SK-N-SH (cell line): ENCODE data around the gene USHBP1.

Experiments
- EZH2phosphoT487 ChIP-seq: fragments of 200-600 bp; sonication (generic); IDR thresholded peaks from 2 replicates; pipeline ENCODE4 v1.6.1; 2017; ENCODE audit warnings: low read depth, mixed run types, mild to moderate bottlenecking, antibody characterized with exemption, moderate library complexity, borderline replicate concordance
- FOXJ3 ChIP-seq: sonication (generic); formaldehyde crosslinking; IDR thresholded peaks from 2 replicates; pipeline ENCODE4 v1.5.1; 2020; ENCODE audit warnings: mild to moderate bottlenecking, missing genetic modification reagents
- NRF1 ChIP-seq: IDR thresholded peaks from 2 replicates; pipeline ENCODE4 v1.6.1; 2012; ENCODE audit warnings: low read depth, mild to moderate bottlenecking, low read length
- PBX3 ChIP-seq: IDR thresholded peaks from 2 replicates; pipeline ENCODE4; 2012
- POLR2AphosphoS5 ChIP-seq: IDR thresholded peaks from 2 replicates; pipeline ENCODE4 v1.6.1; 2012; ENCODE audit warnings: low read depth, low read length
- RCOR1 ChIP-seq: fragments of 150-350 bp; IDR thresholded peaks from 2 replicates; pipeline ENCODE4 v1.6.1; 2017; ENCODE audit warnings: antibody characterized with exemption, low read length
- REST ChIP-seq: IDR thresholded peaks from 2 replicates; pipeline ENCODE4 v1.6.1; 2012; ENCODE audit warnings: mild to moderate bottlenecking, low read depth, low read length, moderate library complexity
- SMC3 ChIP-seq: IDR thresholded peaks from 2 replicates; pipeline ENCODE4 v1.6.1; 2012; ENCODE audit warnings: low read depth, low read length, improper control_type of control experiment
- TAF1 ChIP-seq: IDR thresholded peaks from 2 replicates; pipeline ENCODE4 v1.6.1; 2012; ENCODE audit warnings: low read depth, mild to moderate bottlenecking, low read length, moderate library complexity, borderline replicate concordance
- TEAD4 ChIP-seq: IDR thresholded peaks from 2 replicates; pipeline ENCODE4 v1.4.0; 2012; ENCODE audit warnings: mild to moderate bottlenecking, borderline replicate concordance; ENCODE audit not compliant: insufficient read depth
- YY1 ChIP-seq: IDR thresholded peaks from 2 replicates; pipeline ENCODE4 v1.4.0; 2012; ENCODE audit warnings: low read depth, mild to moderate bottlenecking
- TF ChIP-seq, protein P1 (sequence below): fragments of 200-600 bp; sonication (generic); IDR thresholded peaks from 2 replicates; pipeline ENCODE4 v1.6.1; 2017; ENCODE audit warnings: antibody characterized with exemption, mild to moderate bottlenecking, moderate library complexity
- TF ChIP-seq, protein P2 (sequence below): IDR thresholded peaks from 2 replicates; pipeline ENCODE4 v1.4.0; 2012; ENCODE audit warnings: low read depth

DNA sequence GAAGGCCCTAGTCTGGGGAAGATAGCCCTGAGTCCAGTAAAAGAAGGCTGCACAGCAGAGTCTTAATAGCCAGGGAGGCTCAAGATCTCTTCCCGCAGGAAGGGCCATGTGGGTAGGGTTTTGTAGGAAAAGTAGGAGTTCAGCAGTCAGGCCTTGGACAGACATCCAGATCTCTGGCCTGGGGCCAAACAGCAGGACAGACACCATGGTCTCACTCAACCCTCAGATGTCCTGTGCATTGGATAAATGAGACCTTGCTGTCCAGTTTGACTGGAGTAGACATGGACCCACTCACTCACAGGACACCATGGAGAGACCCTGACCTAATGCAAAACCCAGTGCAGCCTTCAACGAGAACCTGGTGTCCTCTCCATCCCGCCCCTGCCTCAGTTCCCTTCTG is 34.7 kb downstream of the USHBP1 start:
- TF ChIP-seq, protein P1, sequence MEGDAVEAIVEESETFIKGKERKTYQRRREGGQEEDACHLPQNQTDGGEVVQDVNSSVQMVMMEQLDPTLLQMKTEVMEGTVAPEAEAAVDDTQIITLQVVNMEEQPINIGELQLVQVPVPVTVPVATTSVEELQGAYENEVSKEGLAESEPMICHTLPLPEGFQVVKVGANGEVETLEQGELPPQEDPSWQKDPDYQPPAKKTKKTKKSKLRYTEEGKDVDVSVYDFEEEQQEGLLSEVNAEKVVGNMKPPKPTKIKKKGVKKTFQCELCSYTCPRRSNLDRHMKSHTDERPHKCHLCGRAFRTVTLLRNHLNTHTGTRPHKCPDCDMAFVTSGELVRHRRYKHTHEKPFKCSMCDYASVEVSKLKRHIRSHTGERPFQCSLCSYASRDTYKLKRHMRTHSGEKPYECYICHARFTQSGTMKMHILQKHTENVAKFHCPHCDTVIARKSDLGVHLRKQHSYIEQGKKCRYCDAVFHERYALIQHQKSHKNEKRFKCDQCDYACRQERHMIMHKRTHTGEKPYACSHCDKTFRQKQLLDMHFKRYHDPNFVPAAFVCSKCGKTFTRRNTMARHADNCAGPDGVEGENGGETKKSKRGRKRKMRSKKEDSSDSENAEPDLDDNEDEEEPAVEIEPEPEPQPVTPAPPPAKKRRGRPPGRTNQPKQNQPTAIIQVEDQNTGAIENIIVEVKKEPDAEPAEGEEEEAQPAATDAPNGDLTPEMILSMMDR: no peak
- TF ChIP-seq TAF1 (no peak), EZH2phosphoT487 (no peak), SMC3 (no peak), PBX3 (no peak), NRF1 (no peak), POLR2AphosphoS5 (no peak), FOXJ3 (CRISPR knock-in tag) (no peak), RCOR1 (no peak), TEAD4 (no peak), REST (no peak), YY1 (no peak)
- TF ChIP-seq, protein P2, sequence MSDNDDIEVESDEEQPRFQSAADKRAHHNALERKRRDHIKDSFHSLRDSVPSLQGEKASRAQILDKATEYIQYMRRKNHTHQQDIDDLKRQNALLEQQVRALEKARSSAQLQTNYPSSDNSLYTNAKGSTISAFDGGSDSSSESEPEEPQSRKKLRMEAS: no peak
